Aorta (tissue), 5 donors: Measurements from ENCODE around the gene MTUS2. TPM values are rescaled to one million over a fixed set of nuclear protein-coding genes. Genes with fewer than 3 reads are reported as not detected.

Experiments
- ATAC-seq: fragments of 200-7000 bp; cut with Tn5 transposase; one replicate; pipeline ENCODE4 v1.9.1; 2022; ENCODE audit warnings: moderate library complexity; ENCODE audit not compliant: low FRiP score
- DNase-seq, 2 donors: peaks; one replicate each; pipeline ENCODE4 v3.0.0-alpha.2; 2020
- H3K27ac ChIP-seq, 2 donors: one replicate each; pipeline ENCODE4 v1.5.1; 2013; ENCODE audit warnings: low read length in 2 of 2, mild to moderate bottlenecking in 2 of 2, moderate library complexity in 2 of 2, control low read depth in 1 of 2, inconsistent platforms in 1 of 2, low read depth in 1 of 2
- H3K27me3 ChIP-seq, 2 donors: one replicate each; pipeline ENCODE4 v1.6.1; 2013; ENCODE audit warnings: control low read depth in 1 of 2, low read length in 1 of 2, mild to moderate bottlenecking in 1 of 2, moderate library complexity in 1 of 2; ENCODE audit not compliant: insufficient read depth in 2 of 2, control insufficient read depth in 1 of 2
- H3K36me3 ChIP-seq, 2 donors: one replicate each; pipeline ENCODE4 v1.6.1; 2013; ENCODE audit warnings: control low read depth in 1 of 2, low read length in 1 of 2, mild to moderate bottlenecking in 1 of 2; ENCODE audit not compliant: insufficient read depth in 2 of 2, control insufficient read depth in 1 of 2
- H3K4me1 ChIP-seq, 2 donors: one replicate each; pipeline ENCODE4 v1.6.1; 2013; ENCODE audit warnings: low read length in 2 of 2, control low read depth in 1 of 2, mild to moderate bottlenecking in 1 of 2, moderate library complexity in 1 of 2; ENCODE audit not compliant: insufficient read depth in 2 of 2, control insufficient read depth in 1 of 2
- H3K4me3 ChIP-seq, 2 donors: one replicate each; pipeline ENCODE4 v1.5.1; 2013; ENCODE audit warnings: low read length in 2 of 2, control low read depth in 1 of 2, mild to moderate bottlenecking in 1 of 2
- H3K9me3 ChIP-seq: one replicate; pipeline ENCODE4 v1.6.1; 2013; ENCODE audit warnings: mild to moderate bottlenecking, low read length; ENCODE audit not compliant: control insufficient read depth
- WGBS, 2 donors: extraction: QIAGEN DNeasy Blood & Tissue Kit; methylation state at CpG; one replicate each; pipeline ENCODE4 v1.1.7; 2013; 5-methylcytosine and 5-hydroxymethylcytosine counted together
- intact Hi-C, 2 donors: fragments of 100-400 bp; cut with DNase I; formaldehyde crosslinking; loops; one replicate each; pipeline versions ENCODE4 v1.14.2 to v1.15.0; 2022
- long read RNA-seq, 2 donors: library from polyadenylated mRNA; unstranded; transcript quantifications; one replicate each; pipeline ENCODE4 v2.0.0, GENCODE V29; 2020 to 2021
- polyA plus RNA-seq, 2 donors: library from polyadenylated mRNA; stranded (reverse); fragments of 200-250 nt; gene quantifications; one replicate each; pipeline ENCODE4 v1.2.3, GENCODE V29; 2013
- total RNA-seq, 2 donors: library from RNA; stranded (reverse); fragmentation: NEBNext Ultra II Directional; extraction: Animal tissue kit (Norgen Biotek cat#: 25700); gene quantifications; one replicate each; pipeline ENCODE4 v1.2.1, GENCODE V29; 2021
- donor health status: healthy with polysubstance abuse.
- donor health status: Bipolar disorder and iron deficiency.
- donor health status: DM: no; HTN: no; CAD: no.
- donor health status: DM: no; HTN: no; CAD: no.
- donor health status: DM: yes; HTN: yes; CAD: no.

MTUS2 gene
- 10 to 100 TPM in 1 of 2 donors, 1 to 10 TPM in 1; 5.1 to 12.1 TPM for total RNA-seq
- polyA plus RNA-seq: 10 to 100 TPM in 1 of 2 donors, 1 to 10 TPM in 1; 3.5 to 12.1 TPM
- long read RNA-seq, donor 1, transcript MTUS2-202 (9 exons, 1,793 nt): major isoform, 6 of 16 reads
- long read RNA-seq, donor 1, partial matches to known transcripts: 1 of 16 reads
- long read RNA-seq, donor 1, other reads (novel, unspliced or antisense): 9 of 16 reads
- long read RNA-seq, donor 2, partial matches to known transcripts: 3 of 22 reads
- long read RNA-seq, donor 2, other reads (novel, unspliced or antisense): 16 of 22 reads

DNA sequence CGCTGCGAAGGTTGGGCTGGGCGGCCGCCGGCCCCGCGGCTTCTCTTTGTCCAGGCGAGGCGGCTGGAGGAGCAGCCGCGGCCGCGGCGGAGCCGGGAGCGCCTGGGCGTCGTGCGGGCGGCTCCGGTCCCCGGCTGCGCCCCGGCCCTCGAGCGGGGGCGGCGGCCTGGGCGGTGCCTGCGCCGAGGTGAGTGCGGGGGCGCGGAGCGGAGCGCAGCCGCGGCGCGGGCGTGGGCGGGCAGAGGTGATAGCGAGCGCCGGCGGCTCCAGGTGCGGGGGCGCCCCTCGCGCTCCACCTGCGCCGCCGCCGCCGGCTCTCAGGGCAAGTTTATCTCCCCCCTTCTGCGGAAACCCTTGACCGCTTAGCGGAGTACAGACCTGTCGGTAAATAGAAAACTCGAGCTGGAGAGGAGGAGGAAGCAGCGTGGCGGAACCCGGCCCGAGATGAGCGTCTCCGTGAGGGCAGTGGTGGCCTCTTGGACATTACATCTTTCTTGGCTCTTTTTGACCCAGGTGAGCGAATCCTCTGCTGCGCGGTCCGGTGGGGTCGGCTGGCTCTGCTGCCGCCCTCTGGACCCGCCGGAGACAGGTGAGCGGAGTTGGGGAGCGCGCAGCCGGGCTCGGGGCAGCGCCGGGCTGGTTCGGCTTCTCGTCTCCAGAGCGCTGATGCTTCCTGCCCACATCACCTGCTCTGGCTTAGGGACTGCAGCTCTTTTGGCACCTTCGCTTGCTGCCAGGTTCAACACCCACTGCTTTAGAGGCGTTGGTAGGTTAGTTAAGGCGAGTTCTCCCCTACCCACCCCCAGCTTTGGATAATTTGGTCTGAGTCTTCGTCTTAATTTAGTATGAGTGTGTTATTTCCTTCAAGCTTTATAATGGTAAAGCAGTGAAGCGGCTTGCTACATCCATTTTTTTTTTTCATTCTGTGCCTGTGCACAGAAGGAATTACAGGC lies at the start of gene MTUS2:
Gene MTUS2, plus strand, starts transcription at position 241 of the 953 bp plus-strand sequence.
- Histone ChIP-seq H3K27me3 (no peaks in the 10 kb centered on the region), H3K27ac (peak within 1 kb of the TSS; percentile 24 to 53), H3K36me3 (no peaks in the 10 kb centered on the region), H3K9me3 (no peaks in the 10 kb centered on the region), H3K4me1 (peaks cover 0 to 3% of the 10 kb centered on the region in 2 donors), H3K4me3 (peak within 1 kb of the TSS; percentile 90 to 99)
- ATAC-seq: no peak
- DNase-seq: peak in 1 of 2 donors; percentile 44
- intact Hi-C loops: loop anchor here in 1 of 2 donors (5.0 kb wide), 1 partner anchor 117 kb away; no protein-coding TSS in a partner anchor
- WGBS, 2 donors: 0 to 1% methylated on average over 61 to 89 of the region's 89 CpGs

DNA sequence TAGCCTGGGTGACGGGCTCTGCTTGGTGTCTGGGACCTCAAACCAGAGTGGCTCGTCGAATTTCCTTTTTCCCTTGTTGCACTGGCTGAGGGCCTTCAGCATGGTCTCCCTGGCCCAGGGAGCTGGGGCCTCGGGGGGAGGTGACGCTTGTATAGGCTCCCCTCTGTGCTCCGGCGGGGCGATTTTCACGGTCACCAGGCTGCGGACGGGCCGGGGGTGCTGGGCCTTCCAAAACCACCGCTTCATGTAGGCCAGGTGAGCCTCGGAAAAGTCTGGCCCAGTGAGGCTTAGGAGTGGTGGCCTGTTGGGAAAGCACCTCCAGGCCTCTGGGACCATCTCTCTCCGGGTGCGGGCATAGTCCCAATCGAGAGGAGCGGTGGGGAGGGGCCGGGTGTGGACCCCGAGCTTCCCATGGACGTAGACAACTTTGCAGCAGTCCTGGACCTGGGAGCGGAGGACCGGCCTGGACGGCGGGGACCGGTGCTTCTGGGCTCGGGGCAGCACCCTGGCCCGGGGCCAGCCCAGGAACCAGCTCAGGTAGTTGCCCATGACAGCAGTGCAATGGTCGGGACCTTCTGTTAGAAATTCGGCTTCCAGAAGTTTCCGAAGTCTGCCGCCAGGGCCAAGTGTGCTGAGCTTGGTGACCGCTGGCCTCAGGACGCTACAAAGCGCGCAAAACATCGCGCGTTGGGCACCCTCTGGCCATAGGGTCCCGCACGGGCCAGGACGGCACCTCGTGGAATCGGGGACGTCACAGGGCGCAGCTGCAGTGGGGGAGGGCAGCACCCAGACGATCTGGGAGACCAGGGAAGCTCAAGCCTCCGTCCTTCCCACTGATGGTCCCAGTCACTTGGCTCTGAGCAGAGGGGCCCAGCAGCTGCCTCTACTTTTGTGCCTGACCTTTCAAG lies 41.6 kb upstream of the MTUS2 start:
- peak; percentile 65 for ATAC-seq
- H3K36me3 ChIP-seq: no peaks in the 10 kb centered on the region
- 94 to 95% methylated on average over 48 of the region's 48 CpGs for WGBS, 2 donors
- DNase-seq: peak in 1 of 2 donors; percentile 73
- H3K4me3 ChIP-seq: no peak overlapping the region
- no peak overlapping the region for H3K27ac ChIP-seq
- H3K4me1 ChIP-seq: no peaks in the 10 kb centered on the region
- intact Hi-C loops: no loop called here
- no peaks in the 10 kb centered on the region for H3K27me3 ChIP-seq
- peaks cover 2% of the 10 kb centered on the region for H3K9me3 ChIP-seq

DNA sequence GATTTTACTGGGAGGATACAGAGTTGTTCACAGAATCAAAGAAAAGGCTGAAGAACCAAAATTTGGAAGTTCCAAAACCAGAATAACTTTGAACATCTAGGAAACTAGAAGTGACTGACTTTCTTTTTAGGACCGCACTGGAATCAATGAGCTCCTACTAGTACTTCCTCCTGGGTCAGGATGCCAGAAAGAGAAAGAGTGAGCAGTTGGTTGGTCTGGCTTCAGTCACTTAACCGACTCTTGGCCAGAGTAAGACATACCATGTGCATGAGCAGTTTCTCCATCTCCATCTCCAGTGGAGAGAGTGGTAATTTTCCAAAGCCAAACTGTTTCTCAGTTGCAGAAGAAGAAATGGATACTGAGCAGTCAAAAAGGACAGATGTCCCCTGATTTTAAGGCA lies 27.1 kb upstream of the MTUS2 start:
- ATAC-seq: peak; percentile 70
- Histone ChIP-seq H3K27ac (no peak overlapping the region), H3K27me3 (no peaks in the 10 kb centered on the region), H3K9me3 (no peaks in the 10 kb centered on the region), H3K4me1 (no peaks in the 10 kb centered on the region), H3K4me3 (no peak overlapping the region), H3K36me3 (no peaks in the 10 kb centered on the region)
- intact Hi-C loops: loop anchor here (2.0 to 10.0 kb wide), 6 partner anchors 40 to 468 kb away; partner anchors contain the start of genes POMP (in 1 of the 2) and SLC46A3 (in 1 of the 2)
- WGBS, 2 donors: 2% methylated on average over 2 of the region's 2 CpGs
- DNase-seq: no peak

DNA sequence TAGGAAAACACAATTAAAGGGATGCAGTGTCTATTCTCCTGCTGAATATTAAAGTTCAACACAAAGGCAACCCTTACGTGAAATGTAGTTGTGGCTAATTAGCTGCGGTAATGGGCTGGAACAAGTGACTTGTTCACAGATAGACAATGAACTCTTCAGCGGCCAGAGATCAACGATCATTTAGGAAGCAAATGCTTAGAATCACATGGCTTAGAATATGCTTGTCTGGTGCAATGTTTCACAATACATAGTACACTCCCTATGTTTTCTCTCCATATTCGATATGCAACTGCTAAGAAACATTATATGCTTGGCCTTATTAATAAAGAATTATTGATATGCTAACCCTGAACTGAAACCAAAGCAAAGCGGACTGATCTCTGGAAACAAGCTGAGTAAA lies 25.7 kb upstream of the MTUS2 start:
- Histone ChIP-seq H3K4me1 (no peaks in the 10 kb centered on the region), H3K4me3 (no peak overlapping the region), H3K9me3 (no peaks in the 10 kb centered on the region), H3K36me3 (no peaks in the 10 kb centered on the region), H3K27me3 (no peaks in the 10 kb centered on the region), H3K27ac (no peak overlapping the region)
- ATAC-seq (no peak), DNase-seq (no peak)
- intact Hi-C loops: loop anchor here in 1 of 2 donors (5.0 to 10.0 kb wide), 4 partner anchors 42 to 470 kb away; partner anchors contain the start of gene SLC46A3
- WGBS, 2 donors: 79 to 87% methylated on average over 6 of the region's 6 CpGs

DNA sequence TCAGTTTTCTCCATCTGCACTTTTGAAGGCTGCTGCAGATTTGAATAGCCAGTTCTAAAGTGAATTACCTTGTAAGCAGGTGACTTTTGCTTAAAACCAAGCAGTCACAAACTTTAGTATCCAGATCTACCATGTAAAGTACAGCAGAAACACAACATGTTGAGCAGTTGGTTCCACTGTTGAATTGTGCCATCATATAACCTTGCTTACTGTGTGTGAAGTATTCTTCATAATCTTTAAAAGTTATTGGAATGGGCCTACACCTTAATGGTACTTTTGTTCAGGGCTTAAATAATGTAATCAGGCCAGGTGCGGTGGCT lies 23.2 kb upstream of the MTUS2 start:
- intact Hi-C loops: loop anchor here (2.0 to 10.0 kb wide), 6 partner anchors 78 to 475 kb away; partner anchors contain the start of gene SLC46A3 (in 2 of the 2)
- no peaks in the 10 kb centered on the region for H3K4me1 ChIP-seq
- DNase-seq: no peak
- no peak for ATAC-seq
- WGBS, 2 donors: 98 to 100% methylated on average over 1 of the region's 1 CpG
- H3K4me3 ChIP-seq: no peak overlapping the region
- no peaks in the 10 kb centered on the region for H3K9me3 ChIP-seq
- H3K27ac ChIP-seq: no peak overlapping the region
- H3K27me3 ChIP-seq: no peaks in the 10 kb centered on the region
- H3K36me3 ChIP-seq: no peaks in the 10 kb centered on the region

DNA sequence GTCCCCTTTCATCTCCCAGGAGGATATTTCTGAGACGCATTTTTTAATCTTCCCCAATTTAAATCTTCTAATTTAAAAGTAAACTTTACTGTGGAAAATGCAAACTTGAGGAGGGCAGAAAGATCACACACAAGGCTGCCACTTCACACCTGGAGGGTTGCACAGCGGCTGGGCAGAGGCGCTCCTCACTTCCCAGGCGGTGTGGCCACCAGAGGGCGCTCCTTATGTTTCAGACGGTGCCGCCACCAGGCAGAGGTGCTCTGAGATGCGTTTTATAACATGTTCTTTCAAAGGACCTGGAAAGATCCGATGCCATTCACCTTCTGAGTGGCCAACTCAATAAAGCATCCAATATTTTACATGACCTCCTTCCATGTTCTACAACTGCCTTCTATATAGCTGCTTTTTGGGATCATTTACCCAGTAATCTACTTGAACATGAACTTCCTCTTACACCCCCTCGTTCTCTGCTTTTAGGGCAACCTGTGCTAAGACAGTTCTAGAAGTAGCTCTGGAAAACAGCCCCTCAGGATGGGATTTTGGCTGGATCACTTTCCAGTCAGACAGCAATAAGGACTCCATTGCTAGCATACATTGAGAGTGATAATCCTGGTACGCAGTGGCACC lies 14.8 kb upstream of the MTUS2 start:
- Histone ChIP-seq H3K27me3 (no peaks in the 10 kb centered on the region), H3K9me3 (no peaks in the 10 kb centered on the region), H3K4me3 (no peak overlapping the region), H3K4me1 (no peaks in the 10 kb centered on the region), H3K36me3 (no peaks in the 10 kb centered on the region), H3K27ac (no peak overlapping the region)
- DNase-seq (peak; percentile 71 to 85), ATAC-seq (no peak)
- WGBS, 2 donors: 55 to 61% methylated on average over 11 of the region's 11 CpGs
- intact Hi-C loops: no loop called here

DNA sequence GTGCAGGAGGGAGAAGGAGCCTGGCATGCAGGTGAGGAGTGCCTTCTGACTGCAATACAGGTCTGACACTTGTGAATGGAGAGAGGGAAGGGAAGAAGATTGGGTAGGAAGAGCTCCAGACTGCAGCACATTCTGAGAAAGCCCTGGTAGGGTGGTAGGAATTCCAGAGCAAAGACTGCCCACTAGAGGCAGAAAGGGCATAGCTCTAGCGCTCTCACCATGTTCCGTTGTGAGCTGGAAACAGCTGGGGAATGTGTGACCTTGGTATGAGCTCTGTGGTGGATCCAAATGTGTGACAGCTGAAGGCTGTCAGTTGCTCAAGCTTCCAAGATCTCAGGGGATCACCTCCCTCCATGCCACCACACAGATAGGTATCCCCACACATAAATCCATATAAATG lies 2.9 kb upstream of the MTUS2 start:
- Histone ChIP-seq H3K4me3 (no peak overlapping the region), H3K27me3 (no peaks in the 10 kb centered on the region), H3K9me3 (no peaks in the 10 kb centered on the region), H3K4me1 (no peaks in the 10 kb centered on the region), H3K27ac (no peak overlapping the region), H3K36me3 (no peaks in the 10 kb centered on the region)
- ATAC-seq (no peak), DNase-seq (no peak)
- intact Hi-C loops: loop anchor here (5.0 kb wide), 3 partner anchors 450 to 550 kb away; no protein-coding TSS in a partner anchor
- 99 to 100% methylated on average over 2 of the region's 2 CpGs for WGBS, 2 donors
